Thymus (tissue), 11 donors: ENCODE data around the gene MAP2K3. TPM values are rescaled to one million over a fixed set of nuclear protein-coding genes. Genes with fewer than 3 reads are reported as not detected.
"Not testable (repeated sequence)": the region's sequence is repeated elsewhere in the genome, so short reads cannot be mapped to it uniquely, and the experiment has no call there.

Source experiments
- DNase-seq, 9 donors: peaks; one replicate each; pipeline ENCODE4 v3.0.0-alpha.2; 2013; ENCODE audit warnings: low spot score in 9 of 9, low read depth in 6 of 9, missing footprints in 1 of 9
- H3K27ac ChIP-seq, 2 donors: one replicate each; pipeline ENCODE4 v1.5.1; 2013; ENCODE audit warnings: control low read depth in 1 of 2, low read depth in 1 of 2, low read length in 1 of 2, mild to moderate bottlenecking in 1 of 2, moderate library complexity in 1 of 2
- H3K27me3 ChIP-seq, 2 donors: one replicate each; pipeline ENCODE4 v1.5.1; 2013; ENCODE audit warnings: low read length in 1 of 2; ENCODE audit not compliant: control insufficient read depth in 2 of 2, insufficient read depth in 1 of 2
- H3K36me3 ChIP-seq, 2 donors: one replicate each; pipeline ENCODE4 v1.5.1; 2013; ENCODE audit warnings: low read length in 1 of 2, mild to moderate bottlenecking in 1 of 2, moderate library complexity in 1 of 2; ENCODE audit not compliant: control insufficient read depth in 2 of 2, insufficient read depth in 2 of 2
- H3K4me1 ChIP-seq, 2 donors: one replicate each; pipeline ENCODE4 v1.5.1; 2013; ENCODE audit warnings: low read length in 2 of 2; ENCODE audit not compliant: control insufficient read depth in 2 of 2, insufficient read depth in 2 of 2
- H3K4me3 ChIP-seq, 2 donors: one replicate each; pipeline ENCODE4 v1.5.1; 2013; ENCODE audit warnings: low read length in 2 of 2, control low read depth in 1 of 2, mild to moderate bottlenecking in 1 of 2
- H3K9me3 ChIP-seq, 2 donors: one replicate each; pipeline ENCODE4 v1.5.1; 2013; ENCODE audit warnings: low read length in 1 of 2, mild to moderate bottlenecking in 1 of 2; ENCODE audit not compliant: control insufficient read depth in 2 of 2, insufficient read depth in 1 of 2
- WGBS: extraction: QIAGEN DNeasy Blood & Tissue Kit; methylation state at CpG from one replicate; pipeline ENCODE4 v1.1.7; 2013; 5-methylcytosine and 5-hydroxymethylcytosine counted together
- polyA plus RNA-seq: library from polyadenylated mRNA; stranded (reverse); fragments of 200-250 nt; gene quantifications from one replicate; pipeline ENCODE4 v1.2.3, GENCODE V29; 2013
- total RNA-seq: library from RNA; stranded (reverse); fragments of 120-200 nt; gene quantifications from one replicate; pipeline ENCODE4 v1.2.4, GENCODE V29; 2013
- donor health status: healthy.

The MAP2K3 gene
- total and polyA plus RNA-seq, 2 donors: 9.1 to 33.4 TPM

GRCh38 chr17:21304091-21304490, 19.6 kb downstream of the MAP2K3 start:
- no peak overlapping the region for H3K27ac ChIP-seq
- no peaks in the 10 kb centered on the region for H3K27me3 ChIP-seq
- H3K36me3 ChIP-seq: peaks cover 28 to 60% of the 10 kb centered on the region in 2 donors
- no peak for DNase-seq
- no peak overlapping the region for H3K4me3 ChIP-seq
- 86% methylated on average over 9 of the region's 9 CpGs for WGBS
- H3K9me3 ChIP-seq: peaks cover 5 to 36% of the 10 kb centered on the region in 2 donors
- H3K4me1 ChIP-seq: no peaks in the 10 kb centered on the region

DNA sequence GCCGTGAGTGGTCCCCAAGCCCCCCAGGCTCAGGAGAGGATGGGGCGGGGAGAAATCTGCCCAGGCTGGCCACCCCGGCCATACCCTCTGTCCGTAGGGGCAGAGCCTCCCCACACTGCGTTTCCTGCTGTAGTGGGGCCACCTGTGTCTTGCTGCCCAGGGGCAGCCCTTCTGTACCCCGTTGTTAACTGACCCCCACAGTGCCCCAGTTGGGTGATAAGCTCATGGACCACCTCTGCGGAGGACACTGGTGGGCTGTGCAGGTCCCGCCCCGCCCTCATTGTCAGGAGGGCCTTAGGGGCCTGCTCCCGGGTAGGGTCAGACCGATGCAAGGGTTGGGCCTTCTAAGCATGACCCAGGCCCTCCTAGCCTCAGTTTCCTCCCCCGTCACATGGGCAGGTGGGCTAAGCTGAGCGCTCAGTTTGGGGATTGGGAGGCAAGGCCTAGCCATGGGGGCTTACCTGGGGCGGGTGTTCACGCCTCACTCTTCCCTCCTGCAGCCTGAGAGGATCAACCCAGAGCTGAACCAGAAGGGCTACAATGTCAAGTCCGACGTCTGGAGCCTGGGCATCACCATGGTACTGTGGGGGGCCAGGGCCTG, 20.1 kb downstream of the MAP2K3 start:
- Histone ChIP-seq H3K9me3 (peaks cover 5 to 36% of the 10 kb centered on the region in 2 donors), H3K36me3 (peaks cover 28 to 57% of the 10 kb centered on the region in 2 donors)
- DNase-seq, H3K4me1 ChIP-seq, H3K4me3 ChIP-seq, H3K27me3 ChIP-seq, H3K27ac ChIP-seq: not testable (repeated sequence)
- 92% methylated on average over 17 of the region's 17 CpGs for WGBS

GRCh38 chr17:21305431-21306180, 21.1 kb downstream of the MAP2K3 start:
- not testable (repeated sequence) for H3K27me3 ChIP-seq, H3K4me1 ChIP-seq, DNase-seq, H3K4me3 ChIP-seq, H3K27ac ChIP-seq
- Histone ChIP-seq H3K36me3 (peaks cover 19 to 53% of the 10 kb centered on the region in 2 donors), H3K9me3 (peaks cover 5 to 32% of the 10 kb centered on the region in 2 donors)
- WGBS: 94% methylated on average over 17 of the region's 20 CpGs

GRCh38 chr17:21306611-21307272, 22.2 kb downstream of the MAP2K3 start:
- H3K27ac ChIP-seq, H3K4me3 ChIP-seq, H3K27me3 ChIP-seq, H3K4me1 ChIP-seq, DNase-seq: not testable (repeated sequence)
- peaks cover 13 to 46% of the 10 kb centered on the region in 2 donors for H3K36me3 ChIP-seq
- 84% methylated on average over 8 of the region's 8 CpGs for WGBS
- H3K9me3 ChIP-seq: peaks cover 5 to 22% of the 10 kb centered on the region in 2 donors

DNA sequence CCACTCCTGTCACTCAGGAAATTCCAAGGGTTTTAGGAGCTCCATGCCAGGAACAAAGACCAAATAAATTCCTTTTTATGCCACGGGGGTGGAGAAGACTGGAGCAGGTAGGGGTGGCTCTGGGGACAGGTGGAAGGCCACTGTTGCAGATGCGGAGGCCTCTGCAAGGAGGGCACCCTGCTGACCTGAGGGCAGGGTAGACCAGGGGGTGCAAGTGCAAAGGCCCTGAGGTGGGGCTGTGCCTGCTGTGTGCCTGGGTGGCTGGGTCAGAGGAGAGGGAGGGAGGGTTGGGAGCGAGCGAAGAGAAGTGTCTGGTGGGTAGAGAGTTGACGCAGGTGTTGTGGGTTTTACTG, 22.7 kb downstream of the MAP2K3 start:
- not testable (repeated sequence) for H3K27me3 ChIP-seq, H3K27ac ChIP-seq, H3K4me1 ChIP-seq, DNase-seq, H3K4me3 ChIP-seq
- WGBS: 49% methylated on average over 3 of the region's 5 CpGs
- Histone ChIP-seq H3K9me3 (peaks cover 4 to 20% of the 10 kb centered on the region in 2 donors), H3K36me3 (peaks cover 15 to 45% of the 10 kb centered on the region in 2 donors)

DNA sequence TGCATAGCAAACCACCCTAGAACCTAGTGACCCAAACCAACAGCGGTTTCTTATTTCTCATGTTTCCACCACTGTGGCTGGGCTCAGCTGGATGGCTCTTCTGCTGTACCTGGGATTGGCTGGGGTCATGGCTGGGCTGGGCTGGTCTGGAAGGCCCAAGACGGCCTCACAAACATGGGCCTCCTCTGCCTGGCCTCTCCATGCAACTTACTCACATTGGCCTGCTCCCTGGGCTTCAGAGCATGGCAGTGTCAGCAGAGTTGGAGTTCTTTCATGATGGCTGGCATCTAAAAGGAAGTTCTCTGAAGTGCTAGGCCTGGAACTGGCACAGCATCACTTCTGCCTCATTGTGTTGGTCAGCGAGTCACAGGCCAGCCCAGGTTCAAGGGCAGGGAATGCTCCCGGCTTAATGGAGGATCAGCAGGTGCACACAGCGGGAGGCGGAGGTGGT, 24.4 kb downstream of the MAP2K3 start:
- H3K4me3 ChIP-seq, H3K27me3 ChIP-seq, H3K27ac ChIP-seq, DNase-seq, H3K4me1 ChIP-seq, H3K9me3 ChIP-seq: not testable (repeated sequence)
- H3K36me3 ChIP-seq: peaks cover 9 to 35% of the 10 kb centered on the region in 2 donors
- 97% methylated on average over 6 of the region's 6 CpGs for WGBS

GRCh38 chr17:21310061-21310765, 25.7 kb downstream of the MAP2K3 start:
- H3K27me3 ChIP-seq, H3K4me3 ChIP-seq, H3K27ac ChIP-seq, DNase-seq, H3K9me3 ChIP-seq, H3K4me1 ChIP-seq: not testable (repeated sequence)
- H3K36me3 ChIP-seq: peaks cover 9 to 36% of the 10 kb centered on the region in 2 donors
- 84% methylated on average over 16 of the region's 16 CpGs for WGBS

DNA sequence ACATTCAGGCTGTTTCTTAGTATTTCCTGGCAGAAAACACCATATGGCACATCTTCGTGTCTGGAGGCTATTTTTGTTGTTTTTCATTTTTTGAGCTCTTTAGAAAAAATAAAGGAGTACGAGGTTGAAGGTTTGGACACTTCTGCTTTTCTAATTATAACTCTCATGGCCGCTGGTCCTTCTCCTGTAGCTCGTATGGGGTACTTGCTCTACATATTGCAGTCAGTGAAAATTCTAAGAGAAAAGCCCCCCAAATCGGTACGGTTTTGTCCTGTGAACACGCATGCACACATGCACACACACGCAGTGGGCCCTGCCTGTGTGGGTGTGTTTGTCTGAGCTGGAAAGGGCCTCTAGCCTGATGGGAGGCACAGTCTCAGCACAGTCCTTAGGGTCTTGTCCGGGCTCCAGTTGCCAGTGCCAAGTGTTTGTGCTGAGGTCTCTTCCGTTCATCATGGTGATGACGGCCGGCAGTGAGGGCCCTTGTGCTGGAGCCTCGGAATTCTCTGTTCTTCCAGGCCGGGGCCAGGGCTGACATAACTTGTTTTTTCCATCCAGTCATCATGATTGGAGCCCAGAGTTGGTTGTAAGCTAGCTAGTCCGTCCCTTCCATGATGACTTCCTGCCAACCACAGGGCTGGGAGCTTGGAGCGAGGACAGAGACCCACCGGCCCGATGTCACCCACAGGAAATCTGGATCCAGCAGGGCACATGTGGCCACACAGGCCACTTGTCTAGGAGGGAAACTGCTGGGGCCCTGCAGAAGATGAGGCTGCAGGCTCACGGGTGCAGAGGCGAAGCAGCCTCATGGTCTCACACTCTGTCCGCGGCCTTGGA, 26.5 kb downstream of the MAP2K3 start:
- not testable (repeated sequence) for DNase-seq

More for the DNA sequence above, 26.5 kb downstream of the MAP2K3 start:
- not testable (repeated sequence) for H3K27ac ChIP-seq, H3K27me3 ChIP-seq, H3K4me3 ChIP-seq, H3K4me1 ChIP-seq, H3K9me3 ChIP-seq
- WGBS: 64% methylated on average over 20 of the region's 22 CpGs
- peaks cover 9 to 39% of the 10 kb centered on the region in 2 donors for H3K36me3 ChIP-seq
